Prostate gland (tissue), 2 donors: ENCODE data around the gene SERPINB6. TPM values are rescaled to one million over a fixed set of nuclear protein-coding genes. Genes with fewer than 3 reads are reported as not detected.

Source experiments
- DNase-seq: peaks from one replicate; pipeline ENCODE4 v3.0.0-alpha.2; 2019; ENCODE audit warnings: low spot score
- H3K27ac ChIP-seq, 2 donors: fragments of 200-600 bp; sonication (generic); 2 replicates each; pipeline ENCODE4 v1.5.1; 2017 to 2019
- H3K27me3 ChIP-seq: fragments of 200-600 bp; sonication (generic); replicated peaks from 2 replicates; pipeline ENCODE4 v1.5.1; 2019; ENCODE audit not compliant: insufficient read depth
- H3K36me3 ChIP-seq, 2 donors: fragments of 200-600 bp; sonication (generic); 1 replicate in 1 of 2; 2 replicates in 1 of 2; pipeline versions ENCODE4 v1.5.1 to v1.8.1; 2017 to 2019
- H3K4me1 ChIP-seq: fragments of 200-600 bp; sonication (generic); replicated peaks from 2 replicates; pipeline ENCODE4 v1.5.1; 2019
- H3K4me3 ChIP-seq, 2 donors: fragments of 200-600 bp; sonication (generic); 2 replicates each; pipeline ENCODE4 v1.5.1; 2017 to 2019
- H3K9me3 ChIP-seq: fragments of 200-600 bp; sonication (generic); 2 replicates; pipeline ENCODE4 v1.5.1; 2017
- CTCF ChIP-seq, 4 experiments: fragments of 200-600 bp in 2 of 4; fragments of 450-650 bp in 2 of 4; sonication (generic) in 2 of 4; IDR thresholded peaks; 1 replicate in 3 of 4; 2 replicates in 1 of 4; pipeline ENCODE4 v1.5.1; 2016 to 2019; ENCODE audit warnings: antibody characterized with exemption in 4 of 4, mild to moderate bottlenecking in 2 of 4, moderate library complexity in 2 of 4
- POLR2A ChIP-seq: fragments of 450-650 bp; IDR thresholded peaks from one replicate; pipeline ENCODE4 v1.6.1; 2016; ENCODE audit warnings: antibody characterized with exemption, mild to moderate bottlenecking
- POLR2AphosphoS5 ChIP-seq: sonication (generic); formaldehyde crosslinking; IDR thresholded peaks from one replicate; pipeline ENCODE4 v1.6.1; 2017; ENCODE audit warnings: antibody characterized with exemption
- WGBS: methylation state at CpG from one replicate; pipeline ENCODE4 v1.1.5; 2018; 5-methylcytosine and 5-hydroxymethylcytosine counted together
- intact Hi-C: fragments of 100-400 bp; cut with DNase I; formaldehyde crosslinking; loops from one replicate; pipeline ENCODE4 v1.14.2; 2022
- total RNA-seq, 2 donors: library from RNA; depleted of rRNA; stranded (reverse); fragments of >200 nt; gene quantifications; one replicate each; pipeline ENCODE4 v1.1.0, GENCODE V29; 2016

SERPINB6 gene
- total RNA-seq, 2 donors from 2014 or later = 155 to 202 TPM

GRCh38 chr6:2992330-2992979 lies 21.1 kb upstream of the SERPINB6 start:
- 95% methylated on average over 6 of the region's 6 CpGs for WGBS
- H3K4me3 ChIP-seq = no peak overlapping the region
- no peaks in the 10 kb centered on the region for H3K27me3 ChIP-seq
- no peaks in the 10 kb centered on the region for H3K36me3 ChIP-seq
- TF ChIP-seq POLR2AphosphoS5 = no peak
- TF ChIP-seq POLR2A = no peak
- no peak for TF ChIP-seq CTCF (IDR thresholded peaks at IDR 0.05)
- H3K27ac ChIP-seq = no peak overlapping the region
- no peaks in the 10 kb centered on the region for H3K4me1 ChIP-seq
- DNase-seq = no peak
- intact Hi-C loops = no loop called here
- no peaks in the 10 kb centered on the region for H3K9me3 ChIP-seq

GRCh38 chr6:2990932-2991506 lies 19.7 kb upstream of the SERPINB6 start:
- TF ChIP-seq POLR2A (no peak), POLR2AphosphoS5 (no peak), CTCF (IDR thresholded peaks at IDR 0.05) (no peak)
- intact Hi-C loops = no loop called here
- Histone ChIP-seq H3K4me3 (peak overlapping the region; percentile 66 to 88), H3K4me1 (no peaks in the 10 kb centered on the region), H3K9me3 (no peaks in the 10 kb centered on the region), H3K27ac (peak overlapping the region; percentile 91 to 97), H3K36me3 (no peaks in the 10 kb centered on the region), H3K27me3 (no peaks in the 10 kb centered on the region)
- WGBS = 9% methylated on average over 10 of the region's 10 CpGs
- DNase-seq = no peak

- Histone ChIP-seq H3K27me3 (no peaks in the 10 kb centered on the region), H3K27ac (peak overlapping the region; percentile 91 to 97), H3K4me3 (peak overlapping the region; percentile 66 to 88), H3K36me3 (no peaks in the 10 kb centered on the region), H3K4me1 (no peaks in the 10 kb centered on the region), H3K9me3 (no peaks in the 10 kb centered on the region)
- no peak for TF ChIP-seq POLR2A
- TF ChIP-seq POLR2AphosphoS5 = no peak
- TF ChIP-seq CTCF (IDR thresholded peaks at IDR 0.05) = no peak
- 4% methylated on average over 19 of the region's 19 CpGs for WGBS
- intact Hi-C loops = no loop called here
- no peak for DNase-seq
These were observed 19.0 kb upstream of the SERPINB6 start for GRCh38 chr6:2990248-2990931.

GRCh38 chr6:2989332-2990247 lies 18.2 kb upstream of the SERPINB6 start:
- DNase-seq = peak; percentile 86
- Histone ChIP-seq H3K4me1 (no peaks in the 10 kb centered on the region), H3K4me3 (peak overlapping the region; percentile 66 to 88), H3K9me3 (no peaks in the 10 kb centered on the region), H3K27ac (peak overlapping the region; percentile 91 to 97), H3K27me3 (no peaks in the 10 kb centered on the region), H3K36me3 (no peaks in the 10 kb centered on the region)
- WGBS = under 1% methylated on average over 22 of the region's 22 CpGs
- intact Hi-C loops = loop anchor here (1.0 to 5.0 kb wide), 2 partner anchors 37 to 142 kb away; no protein-coding TSS in a partner anchor
- TF ChIP-seq POLR2A (peak; percentile 50), POLR2AphosphoS5 (peak; percentile 80), CTCF (IDR thresholded peaks at IDR 0.05) (no peak)
